Ishikawa (cell line): ENCODE data around the gene FDX2.

Source experiments
- FOXM1 ChIP-seq: IDR thresholded peaks from 2 replicates; pipeline ENCODE4 v1.6.1; 2012; ENCODE audit warnings: low read depth, borderline replicate concordance
- RAD21 ChIP-seq: IDR thresholded peaks from 2 replicates; pipeline ENCODE4 v1.6.1; 2012; ENCODE audit warnings: low read depth
- TCF12 ChIP-seq: IDR thresholded peaks from 2 replicates; pipeline ENCODE4 v1.6.1; 2012; ENCODE audit warnings: low read depth
- TF ChIP-seq, protein P1 (sequence below): IDR thresholded peaks from 2 replicates; pipeline ENCODE4 v1.6.1; 2012; ENCODE audit warnings: low read depth, mild to moderate bottlenecking
- TF ChIP-seq, protein P2 (sequence below): IDR thresholded peaks from 2 replicates; pipeline ENCODE4 v1.6.1; 2012

DNA sequence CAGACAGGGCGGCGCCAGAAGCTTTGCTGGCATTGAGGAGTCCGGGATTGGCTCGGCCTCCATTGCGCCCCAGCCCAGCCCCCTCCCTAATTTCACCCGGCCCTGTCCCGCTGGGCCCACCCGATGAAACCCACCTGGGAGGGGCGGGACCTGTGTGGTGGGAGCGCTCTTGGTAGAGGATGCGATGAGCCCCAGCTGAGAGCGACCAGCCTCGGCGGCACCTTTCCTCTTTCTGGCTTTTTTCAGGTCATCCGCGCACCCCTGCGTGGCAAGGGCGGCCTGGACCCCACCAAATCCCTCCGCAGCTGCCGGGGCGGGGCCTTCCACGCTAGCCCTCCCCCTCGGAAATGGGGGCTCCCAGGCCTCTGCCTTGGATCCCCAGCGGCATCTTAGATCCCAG is 6.4 kb downstream of the FDX2 start, which contains the start of gene ZGLP1:
- TF ChIP-seq, protein P1, sequence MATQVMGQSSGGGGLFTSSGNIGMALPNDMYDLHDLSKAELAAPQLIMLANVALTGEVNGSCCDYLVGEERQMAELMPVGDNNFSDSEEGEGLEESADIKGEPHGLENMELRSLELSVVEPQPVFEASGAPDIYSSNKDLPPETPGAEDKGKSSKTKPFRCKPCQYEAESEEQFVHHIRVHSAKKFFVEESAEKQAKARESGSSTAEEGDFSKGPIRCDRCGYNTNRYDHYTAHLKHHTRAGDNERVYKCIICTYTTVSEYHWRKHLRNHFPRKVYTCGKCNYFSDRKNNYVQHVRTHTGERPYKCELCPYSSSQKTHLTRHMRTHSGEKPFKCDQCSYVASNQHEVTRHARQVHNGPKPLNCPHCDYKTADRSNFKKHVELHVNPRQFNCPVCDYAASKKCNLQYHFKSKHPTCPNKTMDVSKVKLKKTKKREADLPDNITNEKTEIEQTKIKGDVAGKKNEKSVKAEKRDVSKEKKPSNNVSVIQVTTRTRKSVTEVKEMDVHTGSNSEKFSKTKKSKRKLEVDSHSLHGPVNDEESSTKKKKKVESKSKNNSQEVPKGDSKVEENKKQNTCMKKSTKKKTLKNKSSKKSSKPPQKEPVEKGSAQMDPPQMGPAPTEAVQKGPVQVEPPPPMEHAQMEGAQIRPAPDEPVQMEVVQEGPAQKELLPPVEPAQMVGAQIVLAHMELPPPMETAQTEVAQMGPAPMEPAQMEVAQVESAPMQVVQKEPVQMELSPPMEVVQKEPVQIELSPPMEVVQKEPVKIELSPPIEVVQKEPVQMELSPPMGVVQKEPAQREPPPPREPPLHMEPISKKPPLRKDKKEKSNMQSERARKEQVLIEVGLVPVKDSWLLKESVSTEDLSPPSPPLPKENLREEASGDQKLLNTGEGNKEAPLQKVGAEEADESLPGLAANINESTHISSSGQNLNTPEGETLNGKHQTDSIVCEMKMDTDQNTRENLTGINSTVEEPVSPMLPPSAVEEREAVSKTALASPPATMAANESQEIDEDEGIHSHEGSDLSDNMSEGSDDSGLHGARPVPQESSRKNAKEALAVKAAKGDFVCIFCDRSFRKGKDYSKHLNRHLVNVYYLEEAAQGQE = no peak
- no peak for TF ChIP-seq RAD21
- TF ChIP-seq TCF12 = no peak
- TF ChIP-seq, protein P2, sequence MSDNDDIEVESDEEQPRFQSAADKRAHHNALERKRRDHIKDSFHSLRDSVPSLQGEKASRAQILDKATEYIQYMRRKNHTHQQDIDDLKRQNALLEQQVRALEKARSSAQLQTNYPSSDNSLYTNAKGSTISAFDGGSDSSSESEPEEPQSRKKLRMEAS = no peak
- TF ChIP-seq FOXM1 = no peak
